M059J (cell line): ENCODE results near the gene NCOR1. TPM values are rescaled to one million over a fixed set of nuclear protein-coding genes. Genes with fewer than 3 reads are reported as not detected.
"Not testable (repeated sequence)": the region's sequence is repeated elsewhere in the genome, so short reads cannot be mapped to it uniquely, and the experiment has no call there.

Experiments
- DNase-seq: peaks from one replicate; pipeline ENCODE4 v3.0.0-alpha.2; 2012; ENCODE audit warnings: low read depth
- total RNA-seq: library from RNA; depleted of rRNA; stranded (reverse); fragments of >200 nt; shearing (Covaris generic); gene quantifications from 2 replicates; pipeline ENCODE4 v1.2.3, GENCODE V29; 2014

NCOR1 gene
- total RNA-seq, 1 experiment from 2014 or later = 77.5 TPM

DNA sequence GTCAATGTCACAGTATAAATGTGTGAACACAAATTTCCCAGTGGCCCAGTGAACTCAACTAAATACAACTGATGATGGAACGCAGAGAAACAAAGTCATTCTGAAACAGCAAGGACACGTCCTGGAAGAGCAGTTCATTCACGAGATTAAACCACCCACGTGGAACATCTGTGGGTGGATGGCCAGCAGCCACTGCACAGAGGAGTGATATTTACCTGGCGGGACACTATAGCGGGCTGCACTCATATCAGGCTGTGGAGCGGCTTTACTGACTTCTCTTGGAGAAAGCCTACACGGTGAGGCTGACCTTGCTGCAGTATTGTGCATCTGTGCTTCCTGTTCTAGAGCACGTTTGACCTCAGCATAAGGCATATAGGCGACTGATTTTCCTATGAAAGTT is 128.4 kb downstream of the NCOR1 start:
- no peak for DNase-seq

DNA sequence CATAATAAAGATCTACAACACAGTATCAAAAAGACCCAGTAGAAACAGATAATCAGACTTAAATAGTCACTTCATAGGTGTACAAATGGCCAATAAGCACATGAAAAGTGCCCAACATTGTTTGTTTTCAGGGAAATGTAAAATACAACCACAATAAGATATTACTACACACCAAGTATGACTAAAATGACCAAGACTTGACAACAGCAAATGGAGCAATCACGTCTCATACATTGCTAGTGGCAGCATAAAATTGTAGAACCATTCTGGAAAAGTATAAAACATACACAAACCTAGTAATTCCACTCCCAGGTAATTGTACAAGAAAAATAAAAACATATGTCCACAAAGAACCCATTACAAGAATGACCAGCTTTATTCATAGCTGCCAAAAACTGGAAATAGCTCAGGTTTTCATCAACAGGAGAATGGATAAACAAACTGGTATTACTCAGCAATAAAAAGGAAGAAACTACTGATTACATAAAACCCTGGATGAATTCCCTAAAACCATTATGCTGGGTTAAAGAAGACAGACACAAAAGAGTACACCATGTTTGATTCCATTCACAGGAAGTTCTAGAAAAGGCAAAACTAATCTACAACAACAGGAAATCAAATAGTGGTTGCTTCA is 130.2 kb downstream of the NCOR1 start:
- peak; percentile 77 for DNase-seq

DNA sequence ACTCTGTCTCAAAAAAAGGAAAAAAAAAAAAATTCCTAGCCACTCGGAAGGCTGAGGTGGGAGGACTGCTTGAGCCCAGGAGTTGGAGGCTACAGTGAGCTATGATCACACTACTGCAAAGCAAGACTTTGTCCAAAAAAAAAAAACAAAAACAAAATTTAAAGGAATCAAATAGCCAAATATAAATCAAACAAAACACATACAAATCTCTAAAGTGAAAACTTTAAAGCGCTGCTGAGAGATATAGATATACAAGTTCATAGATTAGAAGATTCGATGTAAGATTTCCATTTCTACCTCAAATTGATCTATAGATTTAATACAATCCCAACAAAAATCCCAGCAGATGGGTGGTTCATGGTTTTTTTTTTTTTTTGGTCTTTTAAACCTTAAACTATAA is 132.1 kb downstream of the NCOR1 start:
- no peak for DNase-seq

DNA sequence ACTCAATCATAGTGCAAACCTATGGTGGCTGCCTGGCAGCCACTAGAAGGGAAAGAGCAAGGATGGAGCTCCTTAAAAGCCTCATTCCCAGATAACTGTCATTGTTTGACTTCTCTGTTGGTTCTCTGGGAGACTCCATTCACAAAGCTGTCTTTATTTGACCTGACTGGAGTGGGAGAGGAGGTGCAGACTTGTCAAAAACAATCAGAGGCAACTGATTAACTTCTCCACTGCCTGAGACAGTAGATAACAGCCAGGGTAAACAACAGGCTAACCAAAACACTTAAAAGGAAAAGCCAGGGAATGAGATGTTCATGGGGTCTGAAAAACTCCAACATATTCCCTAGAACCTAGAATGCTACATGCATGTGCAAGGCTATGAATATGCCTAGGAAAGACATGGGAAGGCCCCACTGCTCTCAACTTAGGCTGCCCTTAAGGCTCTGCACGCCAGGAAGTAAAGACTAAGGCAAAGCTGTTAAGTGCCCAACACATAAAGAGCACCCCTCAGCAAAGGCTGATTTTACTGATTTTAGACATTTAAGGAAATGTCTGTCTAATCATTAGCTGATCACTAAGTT is 133.7 kb downstream of the NCOR1 start:
- no peak for DNase-seq

DNA sequence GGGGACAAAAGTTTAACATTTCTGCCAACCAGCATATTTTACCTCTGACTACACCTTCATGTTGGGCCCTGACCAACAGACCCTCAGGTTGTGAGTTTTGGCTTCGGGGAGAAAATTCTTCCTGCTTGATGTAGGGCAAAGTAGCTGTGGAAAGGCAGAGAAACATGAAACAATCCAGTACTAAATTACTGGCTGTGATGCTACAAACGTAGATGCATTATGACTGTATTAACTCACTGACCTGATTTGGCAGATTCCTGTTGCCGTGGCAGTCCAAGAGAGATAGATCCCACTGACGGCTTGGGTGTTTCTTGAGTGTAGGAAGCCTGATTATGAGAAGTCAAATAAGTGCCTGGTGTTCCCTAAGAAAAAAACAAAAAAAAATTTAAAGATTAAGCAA is 135.0 kb downstream of the NCOR1 start:
- DNase-seq = no peak

DNA sequence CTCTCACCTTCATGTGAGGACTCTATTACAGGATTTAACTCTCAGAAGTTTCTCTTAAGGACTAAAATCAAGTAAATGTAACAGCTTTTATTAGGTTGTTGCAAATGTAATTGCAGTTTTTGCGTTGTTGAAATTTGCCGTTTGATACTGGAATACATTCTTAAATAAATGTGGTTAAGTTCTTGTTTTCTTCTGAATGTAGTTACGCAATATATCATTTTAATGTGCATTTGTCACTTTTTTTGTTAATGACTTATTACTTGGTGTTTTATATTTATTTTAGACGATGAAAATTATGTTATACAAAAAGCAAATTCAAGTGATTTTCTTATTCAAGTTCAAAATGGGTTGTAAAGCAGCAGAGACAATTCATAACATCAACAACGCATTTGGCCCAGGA is 139.4 kb downstream of the NCOR1 start:
- no peak for DNase-seq

DNA sequence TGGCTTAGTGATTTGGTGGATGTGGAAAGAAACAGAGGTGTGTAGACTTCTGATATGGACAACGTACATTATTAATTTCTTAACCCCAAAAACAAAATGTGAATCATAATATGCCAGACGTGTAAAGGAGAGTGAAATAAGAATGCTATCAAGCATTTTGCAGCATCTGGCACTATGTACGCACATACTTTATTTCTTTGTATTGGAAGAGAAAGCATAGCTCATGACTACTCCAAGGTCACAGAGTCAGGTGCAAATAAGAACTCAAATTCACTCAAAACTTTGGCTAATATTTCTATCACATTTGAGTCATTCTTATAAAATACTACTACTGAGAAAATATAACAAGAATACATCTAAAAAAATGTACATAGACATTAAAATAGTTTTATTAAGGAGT is 140.9 kb downstream of the NCOR1 start:
- no peak for DNase-seq

DNA sequence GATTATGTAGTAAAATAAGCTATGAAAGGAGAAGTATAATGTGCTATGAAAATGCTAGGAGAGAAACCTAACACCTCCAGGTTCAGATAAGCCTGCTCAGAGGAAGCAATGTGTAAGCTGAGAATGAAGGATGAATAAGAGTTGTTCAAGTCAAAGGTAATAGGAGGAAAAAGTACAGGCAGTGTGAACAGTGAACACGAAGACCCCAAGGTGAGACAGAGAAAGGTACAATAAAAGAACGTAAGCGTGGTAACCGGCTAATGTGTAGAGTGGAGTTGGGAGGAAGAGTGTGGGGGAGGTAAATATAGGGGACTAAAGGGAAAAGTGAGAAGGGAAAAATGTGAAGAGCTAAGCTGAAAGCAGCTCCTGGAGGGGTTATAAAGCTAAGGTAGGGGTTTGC is 141.5 kb downstream of the NCOR1 start:
- DNase-seq = no peak

DNA sequence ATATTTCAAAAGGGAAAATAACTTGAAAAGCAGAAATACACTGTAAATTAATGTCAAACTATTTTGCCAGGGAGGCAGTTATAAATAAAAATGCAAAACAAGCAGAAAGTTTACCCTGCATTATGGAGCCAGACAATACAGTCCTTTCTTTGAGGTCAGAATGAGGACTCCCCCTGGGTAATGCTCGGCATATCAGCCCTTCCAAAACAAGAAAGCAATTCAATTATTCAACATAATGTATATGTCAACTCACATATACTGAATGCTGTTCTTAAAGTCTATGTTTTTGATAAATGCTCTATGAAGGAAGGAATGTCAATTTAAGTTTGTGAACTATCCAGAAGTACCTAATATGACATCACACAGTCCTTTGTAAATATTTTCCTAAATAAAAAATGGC is 143.3 kb downstream of the NCOR1 start:
- no peak for DNase-seq

DNA sequence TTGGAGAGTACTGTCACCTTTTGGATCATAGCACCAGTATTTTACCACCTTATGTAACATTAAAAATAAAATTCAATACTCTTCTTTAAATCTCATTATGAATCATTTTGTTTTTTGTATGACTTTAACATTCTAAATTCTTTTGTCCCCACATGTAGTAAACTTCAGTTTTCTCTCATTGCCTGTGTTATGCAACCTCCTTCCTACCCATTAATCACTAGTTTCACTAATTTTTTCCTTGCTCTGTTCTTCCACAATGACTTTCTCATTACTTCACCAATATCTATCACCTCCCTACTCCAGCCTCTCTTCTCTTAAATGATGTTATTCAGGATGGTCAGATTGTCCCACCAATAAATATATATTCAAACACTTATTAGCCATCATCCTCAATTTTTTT is 147.0 kb downstream of the NCOR1 start:
- DNase-seq = no peak

DNA sequence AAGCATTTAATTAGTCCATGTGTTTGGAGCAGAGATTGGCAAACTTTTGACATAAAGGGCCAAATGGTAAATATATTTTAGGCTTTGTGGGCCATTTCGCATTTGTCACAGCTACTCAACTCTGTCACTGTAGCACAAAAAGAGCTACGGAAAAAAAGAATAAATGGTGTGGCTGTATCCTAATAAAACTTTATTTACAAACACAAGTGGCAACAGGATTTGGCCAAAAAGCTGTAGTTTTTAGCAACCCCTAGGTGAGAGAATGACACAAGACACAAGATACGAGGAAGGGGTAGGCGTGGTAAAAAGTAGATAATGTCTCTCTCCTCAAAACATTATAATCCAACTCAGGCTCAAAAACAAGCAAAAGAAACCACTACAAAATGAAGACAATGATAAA is 149.2 kb downstream of the NCOR1 start:
- DNase-seq = no peak

DNA sequence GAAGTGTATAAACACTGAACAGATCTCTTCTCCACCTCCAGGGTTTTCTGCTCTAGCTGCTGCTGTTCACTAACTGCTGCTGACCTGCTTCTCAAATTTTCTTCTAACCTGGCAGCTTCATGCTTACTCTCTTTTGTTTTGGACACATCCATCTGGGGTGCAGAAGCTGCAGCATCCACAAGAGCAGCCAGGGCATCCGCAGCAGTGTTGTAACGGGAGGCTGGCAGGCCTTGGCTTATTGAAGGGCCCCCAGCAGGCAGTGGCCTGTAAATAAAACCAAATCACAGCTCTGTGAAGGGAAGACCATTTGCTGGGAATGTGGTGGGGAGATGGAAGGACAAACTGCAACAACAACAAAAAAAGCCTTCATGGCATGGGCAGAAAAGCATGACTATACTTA is 153.7 kb downstream of the NCOR1 start:
- no peak for DNase-seq

DNA sequence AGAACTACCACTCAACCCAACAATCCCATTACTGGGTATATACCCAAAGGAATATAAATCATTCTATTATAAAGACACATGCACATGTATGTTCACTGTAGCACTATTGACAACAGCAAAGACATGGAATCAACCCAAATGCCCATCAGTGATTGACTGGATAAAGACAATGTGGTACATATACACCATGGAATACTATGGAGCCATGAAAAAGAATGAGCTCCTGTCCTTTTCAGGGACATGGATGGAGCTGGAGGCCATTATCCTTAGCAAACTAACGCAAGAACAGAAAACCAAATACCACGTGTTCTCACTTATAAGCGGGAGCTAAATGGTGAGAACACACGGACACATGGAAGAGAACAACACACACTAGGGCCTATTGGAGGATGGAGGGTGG is 160.2 kb downstream of the NCOR1 start:
- not testable (repeated sequence) for DNase-seq

DNA sequence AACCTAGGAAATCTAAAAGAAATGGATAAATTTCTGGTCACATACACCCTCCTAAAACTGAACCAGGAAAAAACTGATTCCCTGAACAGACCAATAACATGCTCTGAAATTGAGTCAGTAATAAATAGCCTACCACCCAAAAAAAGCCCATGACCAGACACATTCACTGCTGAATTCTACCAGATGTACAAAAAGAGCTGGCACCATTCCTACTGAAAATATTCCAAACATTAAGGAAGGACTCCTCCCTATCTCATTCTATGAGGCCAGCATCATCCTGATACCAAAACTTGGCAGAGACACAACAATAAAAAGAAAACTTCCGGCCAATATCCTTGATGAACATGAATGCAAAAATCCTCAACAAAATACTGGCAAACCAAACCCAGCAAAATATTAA is 162.8 kb downstream of the NCOR1 start:
- no peak for DNase-seq

DNA sequence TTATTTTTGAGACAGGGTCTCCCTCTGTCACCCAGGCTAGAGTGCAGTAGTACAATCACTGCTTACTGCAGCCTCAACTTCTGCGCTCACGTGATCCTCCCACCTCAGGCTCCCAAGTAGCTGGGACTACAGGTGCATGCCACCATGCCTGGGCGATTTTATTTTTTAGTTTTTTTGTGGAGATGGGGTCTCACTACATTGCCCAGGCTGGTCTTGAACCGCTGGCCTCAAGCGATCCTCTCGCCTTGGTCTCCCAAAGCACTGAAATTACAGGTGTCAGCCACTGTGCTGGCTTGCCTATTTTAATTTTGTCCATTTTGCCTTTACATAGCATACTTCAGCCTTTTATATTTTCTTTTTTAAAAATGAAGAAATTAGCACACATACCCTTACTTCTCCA is 164.5 kb downstream of the NCOR1 start:
- DNase-seq = no peak

DNA sequence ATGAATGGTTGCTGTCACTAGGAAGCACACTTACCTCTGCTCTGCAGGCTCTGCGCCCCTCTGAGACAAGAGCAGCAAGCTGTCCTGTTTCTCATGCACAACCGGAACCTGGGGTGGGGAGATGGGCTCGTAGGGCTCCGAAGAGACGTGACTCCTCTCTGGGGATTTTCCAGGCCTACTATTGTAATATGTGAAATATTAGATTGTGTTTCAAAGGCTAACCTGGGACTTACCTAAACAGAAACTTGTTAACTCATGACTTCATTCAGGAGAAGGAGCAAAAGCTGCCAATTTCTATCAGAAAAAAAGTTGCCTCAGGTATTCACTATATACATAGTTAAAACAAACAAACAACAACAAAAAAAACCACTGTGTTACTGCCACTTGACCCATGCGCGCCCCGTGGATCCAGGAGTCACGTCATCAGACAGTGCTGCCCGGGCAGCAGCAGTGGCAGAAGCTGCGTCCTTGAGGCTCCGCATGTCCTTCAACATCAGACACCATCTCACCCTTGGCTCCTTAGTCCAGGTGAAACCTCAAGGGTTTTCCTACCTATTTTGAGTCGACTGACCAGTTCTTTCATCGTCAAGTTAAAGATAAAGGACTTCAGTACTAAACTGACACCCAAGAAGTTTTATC is 166.4 kb downstream of the NCOR1 start:
- no peak for DNase-seq

DNA sequence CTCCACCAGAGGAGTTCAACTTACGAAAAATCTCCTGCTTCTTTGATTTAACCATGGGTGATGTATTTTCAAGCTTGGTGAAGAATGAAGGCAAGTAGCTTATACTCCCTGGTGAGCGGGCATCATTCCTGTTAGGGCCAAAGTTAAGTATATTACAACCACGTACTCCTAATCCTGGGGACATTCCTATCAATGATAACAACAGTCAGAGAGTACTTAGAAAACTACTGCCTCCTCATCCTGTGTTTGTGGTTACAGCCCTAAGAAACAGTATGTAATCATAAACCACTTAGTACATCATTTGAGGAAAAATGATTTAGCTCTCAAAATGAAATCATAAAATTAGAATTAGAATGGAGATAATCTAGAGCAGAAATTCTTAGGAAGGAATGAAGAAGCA is 168.4 kb downstream of the NCOR1 start:
- DNase-seq = no peak

DNA sequence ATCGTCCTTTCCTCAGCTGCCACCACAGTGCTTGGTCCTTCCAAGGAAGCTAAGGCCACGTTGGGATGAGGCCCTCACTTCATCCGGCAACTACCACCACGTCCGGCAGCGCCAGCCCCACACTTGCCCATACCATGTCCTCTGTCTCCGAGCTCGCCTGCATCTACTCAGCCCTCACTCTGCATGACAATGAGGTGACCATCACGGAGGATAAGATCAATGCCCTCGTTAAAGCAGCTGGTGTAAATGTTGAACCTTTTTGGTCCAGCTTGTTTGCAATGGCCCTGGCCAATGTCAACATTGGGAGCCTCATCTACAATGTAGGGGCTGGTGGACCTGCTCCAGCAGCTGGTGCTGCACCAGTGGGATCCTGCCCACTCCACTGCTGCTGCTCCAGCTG is 170.8 kb downstream of the NCOR1 start:
- no peak for DNase-seq

DNA sequence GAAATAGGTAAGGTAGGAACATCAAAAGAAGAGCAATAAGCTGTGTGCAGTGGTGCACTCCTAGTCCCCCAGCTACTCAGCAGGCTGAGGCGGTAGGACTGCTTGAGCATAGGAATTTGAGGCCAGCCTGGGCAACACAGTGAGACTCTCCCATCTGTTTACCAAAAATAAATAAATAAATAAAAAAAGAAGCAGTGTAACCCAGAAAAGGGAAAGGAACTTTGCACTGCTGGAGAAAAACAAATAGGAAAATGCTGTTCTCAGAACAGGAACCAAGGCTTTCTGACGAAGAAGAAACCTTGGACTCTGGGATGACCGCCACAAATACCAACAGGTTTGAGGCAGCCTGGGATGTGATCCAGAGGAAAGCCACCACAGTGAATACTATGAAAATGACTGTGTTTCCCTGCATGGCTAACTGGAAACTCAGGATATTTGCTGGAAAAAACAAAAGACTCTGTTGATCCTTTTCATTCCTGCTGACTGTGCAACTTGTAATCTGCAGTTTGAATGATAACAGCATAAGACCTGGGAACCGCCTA is 174.6 kb downstream of the NCOR1 start:
- DNase-seq = peak; percentile 81

DNA sequence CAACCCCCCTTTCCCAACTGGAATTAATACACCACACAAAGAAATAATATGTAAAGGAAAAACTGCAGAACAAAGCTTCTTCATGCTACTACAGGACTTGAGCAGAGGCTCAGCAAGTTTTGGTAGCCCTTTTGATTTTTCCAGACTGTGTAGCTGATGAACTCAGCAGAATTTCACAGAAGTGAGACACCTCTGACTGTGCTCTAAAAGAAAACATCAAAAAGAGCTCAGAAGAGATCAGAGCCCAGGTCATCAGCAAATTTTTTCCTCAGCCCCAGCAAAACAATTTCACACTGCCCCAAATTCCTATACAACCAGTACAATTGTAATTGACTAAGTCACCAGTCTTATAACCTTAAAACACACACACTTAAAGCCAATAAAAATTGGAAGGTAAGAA is 177.7 kb downstream of the NCOR1 start:
- no peak for DNase-seq

DNA sequence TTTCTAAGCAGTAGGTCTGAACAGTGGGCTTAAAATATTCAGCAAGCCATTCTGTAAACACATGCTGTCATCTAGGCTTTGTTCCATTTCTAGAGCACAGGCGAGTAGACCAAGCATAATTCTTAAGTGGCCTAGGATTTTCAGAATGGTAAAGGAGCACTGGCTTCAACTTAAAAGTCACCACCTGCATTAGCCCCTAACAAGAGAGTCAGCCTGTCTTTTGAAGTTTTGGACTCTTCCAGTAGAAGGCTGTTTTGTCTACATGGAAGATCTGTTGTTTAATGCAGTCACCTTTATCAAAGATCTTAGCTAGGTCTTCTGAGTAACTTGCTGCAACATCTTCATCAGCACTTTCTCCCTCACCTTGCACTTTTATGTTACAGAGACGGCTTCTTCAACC is 179.1 kb downstream of the NCOR1 start:
- DNase-seq = no peak

DNA sequence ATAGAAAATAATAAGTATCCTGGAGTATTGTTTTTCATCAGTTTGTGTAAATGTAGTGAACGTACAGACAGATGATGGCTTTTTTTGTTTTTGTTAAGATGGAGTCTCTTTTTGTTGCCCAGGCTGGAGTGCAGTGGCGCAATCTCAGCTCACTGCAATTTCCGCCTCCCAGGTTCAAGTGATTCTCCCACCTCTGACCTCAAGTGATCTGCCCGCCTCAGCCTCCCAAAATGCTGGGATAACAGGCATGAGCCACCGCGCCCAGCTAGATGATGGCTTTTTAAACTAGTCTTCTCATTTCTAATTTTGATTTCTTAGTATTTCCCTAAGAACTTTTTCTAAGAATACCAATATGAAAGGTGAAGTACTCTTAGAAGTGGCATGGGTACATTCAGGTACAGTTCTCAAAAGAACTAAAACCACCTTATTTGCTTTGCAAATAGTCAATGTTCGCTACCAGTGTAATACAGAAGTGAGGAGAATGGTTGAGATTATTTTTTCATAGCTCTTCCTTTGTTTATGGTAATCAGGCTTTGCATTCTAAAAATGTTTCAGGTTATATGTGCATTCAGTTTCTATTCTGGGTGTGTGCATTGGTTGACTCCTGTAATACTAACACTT is 181.5 kb downstream of the NCOR1 start:
- no peak for DNase-seq
